Measurements from ENCODE around the gene TMEM245.

DNA sequence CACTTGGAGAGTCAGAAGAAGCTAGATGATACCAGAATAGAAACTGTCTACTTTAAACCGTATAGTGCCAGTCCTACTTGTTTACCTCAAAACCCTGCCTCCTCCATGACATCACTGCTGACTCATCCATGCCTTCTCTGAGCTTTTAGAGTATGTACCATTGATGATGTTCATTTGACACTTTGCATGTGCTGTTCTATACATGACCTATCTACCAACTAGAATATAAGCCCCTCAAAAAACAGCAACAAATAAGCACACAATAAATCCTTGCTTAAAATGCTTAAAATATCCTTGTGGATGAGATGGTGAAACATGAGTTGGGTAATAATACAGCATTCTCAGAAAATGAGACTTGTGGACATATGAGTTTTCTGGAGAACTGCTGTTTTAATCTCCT is 109.0 kb downstream of the TMEM245 start:
- peak; percentile 18 for TF ChIP-seq POLR2A (IDR thresholded peaks at IDR 0.05; ENCODE audit: low read length)
- no peak for TF ChIP-seq GATA1 (IDR thresholded peaks at IDR 0.05; ENCODE audit: low read depth, low read length)
